Measurements from ENCODE around the gene KLHL3.
"Not testable (repeated sequence)": the region's sequence is repeated elsewhere in the genome, so short reads cannot be mapped to it uniquely, and the experiment has no call there.

KLHL3 gene, protein sequence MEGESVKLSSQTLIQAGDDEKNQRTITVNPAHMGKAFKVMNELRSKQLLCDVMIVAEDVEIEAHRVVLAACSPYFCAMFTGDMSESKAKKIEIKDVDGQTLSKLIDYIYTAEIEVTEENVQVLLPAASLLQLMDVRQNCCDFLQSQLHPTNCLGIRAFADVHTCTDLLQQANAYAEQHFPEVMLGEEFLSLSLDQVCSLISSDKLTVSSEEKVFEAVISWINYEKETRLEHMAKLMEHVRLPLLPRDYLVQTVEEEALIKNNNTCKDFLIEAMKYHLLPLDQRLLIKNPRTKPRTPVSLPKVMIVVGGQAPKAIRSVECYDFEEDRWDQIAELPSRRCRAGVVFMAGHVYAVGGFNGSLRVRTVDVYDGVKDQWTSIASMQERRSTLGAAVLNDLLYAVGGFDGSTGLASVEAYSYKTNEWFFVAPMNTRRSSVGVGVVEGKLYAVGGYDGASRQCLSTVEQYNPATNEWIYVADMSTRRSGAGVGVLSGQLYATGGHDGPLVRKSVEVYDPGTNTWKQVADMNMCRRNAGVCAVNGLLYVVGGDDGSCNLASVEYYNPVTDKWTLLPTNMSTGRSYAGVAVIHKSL

DNA sequence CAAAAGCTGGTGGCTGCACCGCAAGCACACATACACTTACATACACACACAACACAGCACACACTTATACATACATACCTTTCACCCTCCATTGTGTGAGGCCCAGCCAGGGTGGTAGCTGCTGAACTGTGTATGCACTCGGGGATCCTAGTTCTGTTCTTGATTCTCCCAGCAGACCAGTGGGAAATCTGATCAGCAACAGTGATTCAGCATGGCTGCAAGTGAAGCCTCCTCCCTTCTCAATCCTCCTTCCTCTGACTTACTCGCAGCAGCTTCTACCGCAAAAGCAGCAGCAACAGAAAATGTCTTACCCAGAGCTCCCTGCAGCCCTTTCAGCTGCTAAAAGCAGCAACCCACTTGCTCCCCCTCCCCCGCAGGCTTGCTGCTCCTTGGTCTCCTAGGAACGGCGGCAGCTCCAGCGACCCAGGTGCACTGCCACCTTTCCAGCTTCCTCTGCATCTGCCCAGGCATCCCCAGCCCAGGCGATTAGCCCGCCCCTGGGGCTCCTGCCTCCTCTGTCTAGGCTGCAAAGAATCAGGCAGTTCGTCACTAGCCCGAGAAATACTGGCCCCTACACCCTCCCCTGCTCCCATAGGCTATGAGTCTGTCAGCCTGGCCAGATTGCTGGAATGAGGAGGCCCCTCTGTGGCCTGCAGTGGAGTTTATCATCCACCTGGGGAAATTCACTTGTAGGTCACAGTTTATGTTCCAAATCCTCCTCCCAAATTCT, at the start of gene KLHL3:
TSS of gene KLHL3 (minus strand) at position 535 of the 730 bp plus-strand sequence. CDS start at position 92, 443 bp downstream.
- intact Hi-C loops (cut with DNase I): no loop called here
- DNase-seq: peak; percentile 16 to 92 (median 50)

DNA sequence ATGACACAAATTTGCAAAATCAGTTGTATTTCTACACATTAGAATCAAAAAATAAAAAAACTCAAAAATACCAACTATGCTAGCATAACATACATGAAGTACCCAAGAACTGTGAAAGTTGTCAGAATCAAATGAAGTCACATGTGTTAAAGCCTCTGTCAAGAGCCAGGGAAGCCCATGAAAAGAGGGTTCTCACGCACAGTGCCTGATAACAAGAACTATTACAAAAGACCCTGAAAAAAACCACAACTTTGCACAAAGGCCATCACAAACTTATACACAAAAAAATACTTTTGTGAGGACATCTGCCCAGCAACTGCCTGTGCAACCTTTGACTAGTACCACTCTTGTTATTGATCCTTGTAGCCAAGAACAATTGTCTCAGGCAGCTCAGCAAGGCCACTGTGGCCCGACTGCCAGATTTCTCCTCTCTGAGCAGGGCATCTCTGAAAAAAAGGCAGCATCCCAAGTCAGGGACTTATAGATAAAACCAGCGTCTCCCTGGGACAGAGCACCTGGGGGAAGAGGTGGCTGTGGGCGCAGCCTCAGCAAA, 47.2 kb upstream of the KLHL3 start:
- peak in 2 of 10 donors; percentile 12 to 16 for DNase-seq
- intact Hi-C loops (cut with DNase I): no loop called here

DNA sequence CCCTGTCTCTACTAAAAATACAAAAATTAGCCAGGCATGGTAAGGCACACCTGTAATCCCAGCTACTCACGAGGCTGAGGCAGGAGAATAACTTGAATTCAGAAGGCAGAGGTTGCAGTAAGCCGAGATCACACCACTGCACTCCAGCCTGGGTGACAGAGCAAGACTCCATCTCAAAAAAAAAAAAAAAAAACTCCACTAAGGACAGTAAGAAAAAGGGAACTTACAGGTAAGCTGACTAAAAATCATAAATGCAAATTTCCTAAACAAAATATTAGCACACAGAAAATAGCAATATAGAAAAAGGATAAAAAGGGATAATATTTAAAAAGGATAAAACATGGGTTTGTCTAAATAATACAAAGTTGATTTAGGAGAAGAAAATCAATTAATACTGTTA, 46.2 kb upstream of the KLHL3 start:
- intact Hi-C loops (cut with DNase I): no loop called here
- no peak for DNase-seq

DNA sequence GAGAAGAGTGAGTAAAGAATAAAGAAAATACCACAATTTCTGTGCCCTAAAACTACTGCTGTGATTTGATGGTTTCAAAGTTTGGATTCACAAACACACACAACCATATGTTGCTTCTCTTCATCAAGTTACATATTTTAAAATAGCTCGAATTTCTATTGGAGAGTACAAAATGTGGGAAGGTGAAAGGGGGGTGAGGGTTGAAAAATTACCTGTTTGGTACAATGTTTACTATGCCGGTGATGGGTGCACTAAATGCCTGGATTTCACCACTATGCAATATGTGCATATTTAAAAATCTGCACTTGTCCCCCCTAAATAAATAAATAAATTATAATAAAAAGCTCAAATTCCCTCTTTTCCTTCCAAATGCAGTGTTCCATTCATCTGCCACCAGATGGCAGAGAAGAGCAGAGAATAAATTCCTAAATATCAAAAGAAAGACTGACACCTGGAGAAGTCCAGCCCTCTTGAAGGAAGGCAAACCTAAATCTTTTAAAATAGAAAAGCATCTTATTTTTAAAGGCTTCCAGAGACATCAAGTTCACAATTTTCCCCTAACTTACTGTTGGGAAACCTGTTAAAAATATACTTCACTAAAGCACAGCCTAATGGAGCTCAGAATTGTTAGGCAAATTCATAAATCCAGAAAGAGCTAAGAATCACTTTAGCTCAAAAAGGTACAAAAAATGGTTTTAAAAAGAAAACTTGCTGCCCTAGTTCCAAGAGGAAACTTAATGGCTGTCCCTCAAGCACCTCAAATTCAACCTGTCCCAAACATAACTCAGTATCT, 43.1 kb upstream of the KLHL3 start:
- DNase-seq: no peak
- intact Hi-C loops (cut with DNase I): loop anchor here (1.0 to 10.0 kb wide), 2 partner anchors 43 to 256 kb away; partner anchors contain the start of gene FAM13B

DNA sequence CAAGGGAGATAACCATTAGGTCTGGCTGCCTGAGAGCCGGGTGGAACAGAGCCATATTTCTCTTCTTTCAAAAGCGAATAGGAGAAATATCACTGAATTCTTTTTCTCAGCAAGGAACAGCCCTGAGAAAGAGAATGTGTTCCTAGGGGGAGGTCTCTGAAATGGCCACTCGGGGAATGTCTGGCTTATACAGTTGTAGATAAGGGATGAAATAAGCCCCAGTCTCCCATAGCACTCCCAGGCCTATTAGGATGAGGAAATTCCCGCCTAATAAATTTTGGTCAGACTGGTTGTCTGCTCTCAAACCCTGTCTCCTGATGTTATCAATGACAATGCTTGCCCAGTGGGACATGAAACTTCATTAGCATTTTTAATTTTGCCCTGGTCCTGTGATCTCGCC, 32.0 kb upstream of the KLHL3 start:
- DNase-seq; intact Hi-C loops (cut with DNase I): not testable (repeated sequence)

DNA sequence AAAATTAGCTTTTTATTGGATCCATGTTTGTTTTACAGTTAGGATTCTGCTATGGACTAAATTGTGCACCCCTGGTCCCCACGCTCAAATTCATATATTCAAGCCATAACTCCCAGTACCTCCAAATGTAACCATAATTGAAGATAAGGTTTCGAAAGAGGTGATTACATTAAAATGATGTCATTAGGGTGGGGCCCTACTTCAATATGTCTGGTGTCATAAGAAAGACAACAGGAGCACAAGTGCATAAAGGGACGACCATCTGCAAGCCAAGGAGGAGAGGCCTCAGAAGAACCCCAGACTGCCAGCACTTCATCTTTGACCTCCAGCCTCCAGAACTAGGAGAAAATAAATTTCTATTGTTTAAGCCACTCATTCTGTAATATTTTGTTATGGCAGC, 25.7 kb upstream of the KLHL3 start:
- intact Hi-C loops (cut with DNase I): no loop called here
- no peak for DNase-seq

DNA sequence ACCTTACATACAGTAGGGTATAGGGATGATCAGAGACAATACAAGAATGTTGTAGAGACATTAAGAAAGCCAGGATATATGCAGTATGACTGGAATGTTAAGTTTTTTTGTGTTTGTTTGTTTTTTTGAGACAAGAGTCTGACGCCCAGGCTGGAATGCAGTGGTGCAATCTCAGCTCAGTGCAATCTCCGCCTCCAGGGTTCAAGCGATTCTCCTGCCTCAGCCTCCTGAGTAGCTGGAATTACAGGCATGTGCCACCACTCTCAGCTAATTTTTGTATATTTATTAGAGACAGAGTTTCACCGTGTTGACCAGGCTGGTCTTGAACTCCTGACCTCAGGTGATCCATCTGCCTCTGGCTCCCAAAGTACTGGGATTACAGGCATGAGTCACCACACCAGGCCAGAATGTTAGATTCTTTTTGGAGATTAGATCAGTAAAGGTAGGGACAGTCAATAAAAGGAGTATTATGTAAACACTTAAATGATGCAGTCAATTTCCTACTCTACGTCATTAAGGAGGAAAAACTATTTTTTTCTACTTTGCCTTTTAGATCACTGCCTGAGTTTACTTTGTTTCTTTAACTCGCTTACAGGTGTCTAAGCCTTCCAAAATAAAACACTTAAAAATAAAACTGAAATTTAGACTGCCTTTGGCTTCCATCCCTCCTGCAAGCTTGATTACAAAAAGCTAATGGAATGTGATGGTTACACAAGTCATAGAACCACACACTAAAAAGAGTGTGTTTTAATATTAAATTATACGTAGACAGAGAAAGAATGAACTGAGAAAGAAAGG, 25.0 kb upstream of the KLHL3 start:
- intact Hi-C loops (cut with DNase I): no loop called here
- DNase-seq: peak in 1 of 10 donors; percentile 55

DNA sequence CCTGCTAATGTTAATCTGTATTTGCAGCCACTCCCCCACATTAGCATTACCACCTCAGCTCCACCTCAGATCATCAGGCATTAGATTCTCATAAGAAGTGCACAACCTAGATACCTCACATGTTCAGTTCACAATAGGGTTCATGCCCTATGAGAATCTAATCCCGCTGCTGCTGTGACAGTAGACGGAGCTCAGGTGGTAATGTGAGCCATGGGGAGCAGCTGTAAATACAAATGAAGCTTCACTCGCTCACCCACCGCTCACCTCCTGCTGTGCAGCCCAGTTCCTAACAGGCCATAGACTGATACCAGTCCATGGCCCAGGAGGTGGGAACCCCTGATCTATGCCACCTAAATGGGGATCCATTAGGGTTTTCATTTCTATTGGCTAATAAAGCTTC, 24.4 kb upstream of the KLHL3 start:
- no peak for DNase-seq
- intact Hi-C loops (cut with DNase I): no loop called here

DNA sequence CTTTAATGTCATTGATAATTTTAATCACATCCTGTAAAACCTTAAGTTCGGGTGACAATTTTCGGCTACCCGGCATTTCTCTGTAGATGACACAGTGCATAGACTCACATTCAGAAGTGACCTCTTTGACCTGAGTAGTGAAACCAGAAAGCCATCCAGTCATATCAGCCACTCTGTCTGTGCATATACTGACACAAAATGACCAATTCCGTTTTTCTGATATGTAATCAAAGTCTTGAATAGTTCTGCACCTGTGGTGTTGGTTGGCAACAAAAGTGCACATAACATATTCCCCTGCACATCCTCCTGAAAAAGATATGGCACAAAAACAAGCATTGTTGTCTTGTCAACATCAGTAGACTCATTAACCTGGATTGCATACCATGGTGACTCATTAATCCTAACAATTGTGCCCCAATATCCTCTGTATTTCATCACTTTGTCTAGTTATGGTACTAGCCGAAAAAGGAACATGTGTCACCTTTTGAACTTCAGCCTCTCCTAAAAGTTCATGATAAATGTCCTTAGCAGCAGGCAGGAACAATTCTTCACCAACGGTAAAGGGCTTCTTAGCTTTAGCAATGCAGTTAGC, 22.9 kb upstream of the KLHL3 start:
- intact Hi-C loops (cut with DNase I): loop anchor here (10.0 kb wide), 1 partner anchor 126 kb away; the partner anchor contains the start of gene PKD2L2

DNA sequence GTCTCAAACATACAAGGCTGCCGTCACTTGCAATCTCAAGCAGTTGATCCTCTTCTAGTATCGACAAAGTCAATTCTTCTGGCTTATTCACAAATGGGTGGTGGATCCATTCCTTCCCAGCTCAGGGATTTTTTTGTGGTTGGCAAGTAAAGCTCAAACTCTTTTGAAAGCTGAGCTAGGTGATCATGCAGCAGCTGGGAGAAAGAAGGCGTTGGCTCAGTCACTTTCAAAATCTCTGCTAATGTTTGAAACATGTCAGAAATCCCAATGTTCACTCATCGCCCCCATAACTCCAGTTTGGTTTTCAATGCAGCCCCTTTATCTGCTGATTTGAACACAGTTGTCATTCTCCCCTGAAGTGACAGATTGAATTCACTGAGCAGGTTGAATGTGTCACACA, 22.2 kb upstream of the KLHL3 start:
- DNase-seq: no peak
- intact Hi-C loops (cut with DNase I): loop anchor here (10.0 kb wide), 1 partner anchor 127 kb away; the partner anchor contains the start of gene PKD2L2

More for the DNA sequence above, 22.9 kb upstream of the KLHL3 start:
- no peak for DNase-seq

DNA sequence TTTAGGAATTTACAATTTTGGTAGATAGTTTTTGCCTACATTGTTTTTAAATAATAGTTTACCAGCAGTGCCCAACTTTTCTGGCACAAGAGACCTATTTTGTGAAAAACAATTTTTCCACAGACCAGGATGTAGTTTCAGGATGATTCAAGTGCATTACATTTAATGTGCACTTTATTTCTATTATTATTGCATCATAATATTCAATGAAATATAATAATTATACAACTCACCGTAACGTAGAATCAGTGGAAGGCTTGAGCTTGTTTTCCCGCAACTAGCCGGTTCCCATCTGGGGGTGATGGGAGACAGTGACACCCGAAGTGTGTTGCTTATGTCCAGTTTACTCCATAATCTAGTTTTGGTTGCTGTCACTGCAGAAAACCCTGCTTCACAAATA, 21.7 kb upstream of the KLHL3 start:
- intact Hi-C loops (cut with DNase I): loop anchor here (10.0 kb wide), 1 partner anchor 127 kb away; the partner anchor contains the start of gene PKD2L2
- DNase-seq: no peak

DNA sequence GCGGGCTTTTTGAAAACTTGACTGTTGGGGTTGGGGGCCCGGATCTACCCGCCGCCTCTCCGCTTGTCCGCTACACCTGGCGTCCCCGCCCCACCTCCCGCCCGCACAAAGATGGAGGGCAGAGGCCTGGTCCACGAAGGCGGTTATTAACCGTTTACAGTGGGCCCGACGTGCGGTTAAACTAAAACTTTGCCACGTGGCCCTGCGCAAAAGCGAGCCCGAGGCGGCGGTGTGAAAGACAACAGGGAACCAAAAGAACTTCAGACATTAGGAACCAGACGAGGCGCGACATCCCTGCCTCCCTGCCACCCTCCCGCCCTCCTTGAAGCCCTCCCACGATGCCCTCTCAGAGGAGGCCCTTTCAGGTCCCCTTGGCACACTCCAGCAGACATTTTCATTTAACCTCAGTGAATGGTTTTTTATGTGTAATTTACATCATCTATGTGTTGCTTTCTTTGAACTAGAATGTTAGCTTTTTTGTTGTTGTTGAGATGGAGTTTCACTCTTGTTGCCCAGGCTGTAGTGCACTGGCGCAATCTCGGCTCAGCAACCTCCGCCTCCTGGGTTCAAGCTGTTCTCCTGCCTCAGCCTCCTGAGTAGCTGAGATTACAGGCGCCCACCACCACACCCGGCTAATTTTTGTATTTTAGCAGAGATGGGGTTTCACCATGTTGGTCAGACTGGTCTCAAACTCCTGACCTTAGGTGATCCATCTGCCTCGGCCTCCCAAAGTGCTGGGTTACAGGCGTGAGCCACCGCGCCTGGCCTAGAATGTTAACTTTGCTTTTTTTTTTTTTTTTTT, 19.3 kb upstream of the KLHL3 start:
- intact Hi-C loops (cut with DNase I): loop anchor here (10.0 kb wide), 1 partner anchor 130 kb away; the partner anchor contains the start of gene PKD2L2
- DNase-seq: peak in 1 of 10 donors; percentile 61

DNA sequence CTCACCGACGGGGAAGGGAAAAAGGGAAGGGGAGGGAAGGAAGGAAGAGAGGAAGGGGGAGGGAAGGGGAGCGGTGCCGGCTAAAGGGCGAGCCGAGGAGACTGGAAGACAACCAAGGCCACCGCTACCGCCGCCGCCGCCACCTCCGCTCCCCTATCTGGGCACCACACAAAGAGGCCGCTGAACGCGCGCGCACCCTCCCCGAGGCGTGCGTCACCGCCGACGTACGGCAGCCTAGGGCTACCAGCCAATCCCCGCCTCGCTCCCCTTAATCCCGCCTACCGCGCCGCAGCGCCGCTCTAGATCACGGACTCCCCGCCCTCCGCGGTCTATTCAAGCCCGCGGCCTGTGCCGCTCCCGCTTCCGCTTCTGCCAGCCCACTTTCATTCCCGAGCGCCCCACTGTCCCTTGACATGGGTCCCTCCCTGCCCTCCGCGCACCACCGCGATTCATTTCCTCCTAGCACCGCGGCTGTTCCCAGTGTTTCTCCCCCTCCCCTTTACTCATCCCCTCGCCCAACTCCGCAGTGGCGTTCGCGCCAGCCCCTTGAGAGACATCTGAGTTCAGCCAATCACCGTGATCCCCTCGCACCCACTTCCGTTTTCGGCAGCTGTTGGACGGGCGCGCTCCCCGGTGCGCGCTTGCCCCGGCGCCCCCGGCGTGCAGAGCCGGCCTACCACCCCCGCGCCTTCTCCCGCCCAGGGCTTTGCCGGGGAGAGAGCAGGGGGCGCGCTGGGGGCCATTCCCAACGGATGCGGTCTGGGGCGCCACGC, 18.5 kb upstream of the KLHL3 start, which contains the start of gene HNRNPA0:
TSS of gene HNRNPA0 (minus strand) at position 176 of the 773 bp plus-strand sequence. CDS start 297 bp downstream, outside the sequence.
- DNase-seq: peak; percentile 95 to 100 (median 97)
- intact Hi-C loops (cut with DNase I): loop anchor here (10.0 kb wide), 1 partner anchor 130 kb away; the partner anchor contains the start of gene PKD2L2

DNA sequence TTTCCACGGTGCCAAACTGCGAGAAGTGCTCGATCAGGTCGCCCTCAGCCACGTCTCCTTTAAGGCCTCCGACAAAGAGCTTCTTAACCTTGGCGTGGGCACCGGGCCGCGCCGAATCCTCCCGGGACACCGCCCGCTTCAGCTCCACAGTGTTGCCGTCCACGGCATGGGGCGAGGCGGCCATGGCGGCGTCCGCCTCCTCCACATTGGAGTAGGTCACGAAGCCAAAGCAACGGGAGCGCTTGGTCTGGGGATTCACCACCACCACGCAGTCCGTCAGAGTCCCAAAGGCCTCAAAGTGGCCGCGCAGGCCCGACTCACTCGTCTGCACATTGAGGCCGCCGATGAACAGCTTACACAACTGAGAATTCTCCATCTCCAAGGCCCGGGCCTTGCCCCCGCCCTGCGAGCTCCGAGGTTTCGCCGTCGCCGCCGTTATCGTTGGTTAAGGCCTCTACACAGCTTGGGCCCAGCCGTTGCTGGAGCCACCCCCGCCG, 17.9 kb upstream of the KLHL3 start:
- peak in 7 of 10 donors; percentile 36 to 92 (median 50) for DNase-seq
- intact Hi-C loops (cut with DNase I): loop anchor here (10.0 kb wide), 1 partner anchor 131 kb away; the partner anchor contains the start of gene PKD2L2

DNA sequence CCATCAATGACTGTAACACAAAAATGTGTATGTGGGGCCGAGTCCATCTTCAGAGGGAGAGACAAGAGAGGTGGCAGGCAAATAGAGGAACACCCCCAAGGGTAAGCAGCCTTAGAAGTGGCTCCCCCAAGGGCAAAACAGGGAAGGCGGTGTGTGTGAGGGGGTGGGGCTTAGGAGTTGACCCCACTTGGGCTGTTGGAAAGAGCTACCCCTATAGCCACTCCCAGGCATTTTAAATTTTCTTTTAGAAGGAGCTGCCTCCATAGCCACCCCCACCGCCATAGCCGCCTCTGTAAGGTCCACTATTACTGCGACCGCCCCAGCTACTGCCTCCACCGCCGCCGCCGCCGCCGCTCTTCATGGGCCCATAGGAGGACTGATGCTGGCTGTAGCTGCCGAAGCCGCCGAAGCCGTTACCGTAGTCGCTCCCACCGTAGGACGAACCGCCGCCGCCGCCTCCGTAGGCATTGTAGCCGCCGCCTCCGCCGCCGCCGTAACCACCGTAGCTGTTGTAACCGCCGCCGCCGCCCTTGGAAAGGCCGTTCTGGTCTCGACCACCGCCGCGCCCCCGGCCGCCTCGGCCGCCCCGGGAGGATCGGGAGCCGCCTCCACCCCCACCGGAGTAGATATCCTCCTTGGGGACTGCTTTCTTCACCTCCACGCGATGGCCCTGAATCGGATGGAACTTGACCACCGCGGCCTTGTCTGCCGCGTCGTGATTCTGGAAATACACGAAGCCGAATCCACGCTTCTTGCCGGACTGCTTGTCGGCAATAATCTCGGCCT, 17.2 kb upstream of the KLHL3 start:
- intact Hi-C loops (cut with DNase I): loop anchor here (1.0 to 10.0 kb wide), 2 partner anchors 132 to 380 kb away; partner anchors contain the start of gene PKD2L2
- DNase-seq: peak in 6 of 10 donors; percentile 17 to 89 (median 48)
